ENCODE results near the gene SLC2A9. TPM values are rescaled to one million over a fixed set of nuclear protein-coding genes. Genes with fewer than 3 reads are reported as not detected.

SLC2A9 gene
- polyA plus RNA-seq, 4 donors, result 9.2 to 10.6 (median 10.3) TPM

GRCh38 chr4:10046471-10046870, 25.2 kb upstream of the SLC2A9 start:
- no peak for DNase-seq (ENCODE audit: low read depth in 4 of 4, low spot score in 3 of 4)

- no peak for DNase-seq (ENCODE audit: low read depth in 4 of 4, low spot score in 3 of 4)
Measured at GRCh38 chr4:10045481-10045880, 24.2 kb upstream of the SLC2A9 start.

GRCh38 chr4:10041036-10041435, 19.7 kb upstream of the SLC2A9 start:
- no peak for DNase-seq (ENCODE audit: low read depth in 4 of 4, low spot score in 3 of 4)

- no peak for DNase-seq (ENCODE audit: low read depth in 4 of 4, low spot score in 3 of 4)
Measured at GRCh38 chr4:10040049-10040892, 19.0 kb upstream of the SLC2A9 start.

- no peak for DNase-seq (ENCODE audit: low read depth in 4 of 4, low spot score in 3 of 4)
Measured at GRCh38 chr4:10036807-10037342, 15.6 kb upstream of the SLC2A9 start.

GRCh38 chr4:10035130-10035529, 13.8 kb upstream of the SLC2A9 start:
- no peak for DNase-seq (ENCODE audit: low read depth in 4 of 4, low spot score in 3 of 4)

- DNase-seq (ENCODE audit: low read depth in 4 of 4, low spot score in 3 of 4), result no peak
Measured at GRCh38 chr4:10034612-10035104, 13.4 kb upstream of the SLC2A9 start.

- no peak for DNase-seq (ENCODE audit: low read depth in 4 of 4, low spot score in 3 of 4)
Measured at GRCh38 chr4:10034136-10034535, 12.8 kb upstream of the SLC2A9 start.

- DNase-seq (ENCODE audit: low read depth in 4 of 4, low spot score in 3 of 4), result no peak
Measured at GRCh38 chr4:10033191-10033881, 12.0 kb upstream of the SLC2A9 start.

GRCh38 chr4:10032625-10033024, 11.3 kb upstream of the SLC2A9 start:
- no peak for DNase-seq (ENCODE audit: low read depth in 4 of 4, low spot score in 3 of 4)

- peak in 1 of 4 donors; percentile 49 for DNase-seq (ENCODE audit: low read depth in 4 of 4, low spot score in 3 of 4)
Measured at GRCh38 chr4:10031668-10032590, 10.6 kb upstream of the SLC2A9 start.

- DNase-seq (ENCODE audit: low read depth in 4 of 4, low spot score in 3 of 4), result no peak
Measured at GRCh38 chr4:10030972-10031667, 9.8 kb upstream of the SLC2A9 start.

GRCh38 chr4:10029403-10029802, 8.1 kb upstream of the SLC2A9 start:
- DNase-seq (ENCODE audit: low read depth in 4 of 4, low spot score in 3 of 4), result no peak

GRCh38 chr4:10028910-10029309, 7.6 kb upstream of the SLC2A9 start:
- no peak for DNase-seq (ENCODE audit: low read depth in 4 of 4, low spot score in 3 of 4)

- no peak for DNase-seq (ENCODE audit: low read depth in 4 of 4, low spot score in 3 of 4)
Measured at GRCh38 chr4:10026485-10026884, 5.2 kb upstream of the SLC2A9 start.

- DNase-seq (ENCODE audit: low read depth in 4 of 4, low spot score in 3 of 4), result no peak
Measured at GRCh38 chr4:10025230-10025806, 4.0 kb upstream of the SLC2A9 start.

GRCh38 chr4:10024303-10024702, 3.0 kb upstream of the SLC2A9 start:
- no peak for DNase-seq (ENCODE audit: low read depth in 4 of 4, low spot score in 3 of 4)

GRCh38 chr4:10023806-10024205, 2.5 kb upstream of the SLC2A9 start:
- no peak for DNase-seq (ENCODE audit: low read depth in 4 of 4, low spot score in 3 of 4)

GRCh38 chr4:10023050-10023419, 1.7 kb upstream of the SLC2A9 start:
- no peak for DNase-seq (ENCODE audit: low read depth in 4 of 4, low spot score in 3 of 4)

Data from right renal pelvis (tissue), 4 donors.